Sigmoid colon (tissue), 4 donors: ENCODE data around the gene TARM1.

Experiments
- CTCF ChIP-seq, 4 experiments: fragments of 450-650 bp in 3 of 4; fragments of 200-600 bp in 1 of 4; IDR thresholded peaks; one replicate each; pipeline ENCODE4 v1.5.1; 2016 to 2019; ENCODE audit warnings: antibody characterized with exemption in 4 of 4, mild to moderate bottlenecking in 3 of 4, moderate library complexity in 2 of 4
- EP300 ChIP-seq, 4 donors: sonication (generic); formaldehyde crosslinking; IDR thresholded peaks; one replicate each; pipeline ENCODE4 v1.6.1; 2017; ENCODE audit warnings: antibody characterized with exemption in 4 of 4
- POLR2A ChIP-seq, 2 donors: fragments of 450-650 bp; IDR thresholded peaks; one replicate each; pipeline ENCODE4 v1.6.1; 2016; ENCODE audit warnings: antibody characterized with exemption in 2 of 2, mild to moderate bottlenecking in 2 of 2, moderate library complexity in 2 of 2

- no peak for TF ChIP-seq POLR2A (IDR thresholded peaks at IDR 0.05)
- no peak for TF ChIP-seq CTCF (IDR thresholded peaks at IDR 0.05)
- TF ChIP-seq EP300 (IDR thresholded peaks at IDR 0.05) = no peak
Measured at GRCh38 chr19:54106716-54107115, 25.6 kb upstream of the TARM1 start.
